H1 (cell line): ENCODE results near the gene DHX58. TPM values are rescaled to one million over a fixed set of nuclear protein-coding genes. Genes with fewer than 3 reads are reported as not detected.

Experiments
- CTCF ChIA-PET: fragments of 300-600 bp; sonication (Branson Sonifier 250); formaldehyde crosslinking; loops from one replicate; lab custom pipeline; 2021; ENCODE audit not compliant: partially characterized antibody; lab: Charles Lee
- POLR2A ChIA-PET: fragments of 300-600 bp; sonication (Branson Sonifier 250); formaldehyde crosslinking; loops from one replicate; lab custom pipeline; 2021; ENCODE audit warnings: inconsistent platforms; ENCODE audit not compliant: partially characterized antibody; lab: Charles Lee
- DNase-seq, 2 experiments: peaks; one replicate each; pipeline versions ENCODE4 v3.0.0 to v3.0.0-alpha.2; 2010 to 2022; ENCODE audit warnings: low spot score in 2 of 2, low read depth in 1 of 2, mixed read lengths in 1 of 2
- FAIRE-seq: peaks from 2 replicates; lab custom pipeline; 2011; peaks lifted over from hg19 to GRCh38; lab: Jason Lieb, UNC
- H2AFZ ChIP-seq: 2 replicates; pipeline ENCODE4 v1.8.1; 2012; ENCODE audit warnings: low read length, inconsistent platforms
- H2AK5ac ChIP-seq: 2 replicates; pipeline ENCODE4 v1.6.1; 2013; ENCODE audit warnings: low read depth, low read length
- H2BK120ac ChIP-seq: replicated peaks from 2 replicates; pipeline ENCODE3; 2013; ENCODE audit warnings: low read depth, low read length, inconsistent platforms
- H2BK12ac ChIP-seq: 2 replicates; pipeline ENCODE4 v1.6.1; 2013; ENCODE audit warnings: low read depth, low read length
- H2BK15ac ChIP-seq: 2 replicates; pipeline ENCODE4 v1.6.1; 2013; ENCODE audit warnings: low read length
- H2BK20ac ChIP-seq: 2 replicates; pipeline ENCODE4 v1.6.1; 2013; ENCODE audit warnings: low read length
- H2BK5ac ChIP-seq: 2 replicates; pipeline ENCODE4 v1.6.1; 2013; ENCODE audit warnings: low read depth, low read length
- H3K14ac ChIP-seq: 2 replicates; pipeline ENCODE4 v1.6.1; 2013; ENCODE audit warnings: inconsistent platforms; ENCODE audit not compliant: insufficient read length
- H3K18ac ChIP-seq: 2 replicates; pipeline ENCODE4 v1.6.1; 2013; ENCODE audit warnings: low read length; ENCODE audit errors: extremely low read depth
- H3K23ac ChIP-seq: 2 replicates; pipeline ENCODE4 v1.6.1; 2013; ENCODE audit warnings: inconsistent platforms; ENCODE audit not compliant: insufficient read length
- H3K23me2 ChIP-seq: 2 replicates; pipeline ENCODE4 v1.6.1; 2013; ENCODE audit warnings: low read depth, low read length
- H3K27ac ChIP-seq: 2 replicates; pipeline ENCODE4 v1.6.1; 2011; ENCODE audit warnings: low read depth, low read length, inconsistent platforms
- H3K27me3 ChIP-seq, 4 experiments: replicated peaks in 1 of 4; 1 replicate in 1 of 4; 2 replicates in 3 of 4; pipeline versions ENCODE4 v1.6.1 to v1.8.1; 2011 to 2013; ENCODE audit warnings: low read length in 3 of 4, mild to moderate bottlenecking in 3 of 4, inconsistent platforms in 2 of 4, mixed read lengths in 2 of 4, moderate library complexity in 1 of 4; ENCODE audit not compliant: control insufficient read depth in 3 of 4, insufficient read depth in 3 of 4; ENCODE audit errors: extremely low read depth in 1 of 4
- H3K36me3 ChIP-seq, 4 experiments: 2 replicates each; pipeline versions ENCODE4 v1.6.1 to v1.8.1; 2011 to 2013; ENCODE audit warnings: mild to moderate bottlenecking in 4 of 4, low read length in 3 of 4, moderate library complexity in 2 of 4, control low read depth in 1 of 4, inconsistent platforms in 1 of 4; ENCODE audit not compliant: insufficient read depth in 4 of 4, control insufficient read depth in 2 of 4
- H3K4ac ChIP-seq: replicated peaks from 2 replicates; pipeline ENCODE3; 2013; ENCODE audit warnings: low read length, low read depth, mixed read lengths, inconsistent platforms; ENCODE audit not compliant: insufficient read length
- H3K4me1 ChIP-seq, 4 experiments: replicated peaks in 1 of 4; 1 replicate in 1 of 4; 2 replicates in 3 of 4; pipeline versions ENCODE4 v1.6.1 to v1.8.1; 2011 to 2013; ENCODE audit warnings: low read length in 3 of 4, inconsistent platforms in 2 of 4, mixed read lengths in 1 of 4; ENCODE audit not compliant: insufficient read depth in 4 of 4, control insufficient read depth in 3 of 4
- H3K4me2 ChIP-seq, 2 experiments: 2 replicates each; pipeline versions ENCODE4 v1.6.1 to v1.8.1; 2011 to 2013; ENCODE audit warnings: low read depth in 2 of 2, low read length in 2 of 2, control low read depth in 1 of 2, inconsistent platforms in 1 of 2, mild to moderate bottlenecking in 1 of 2; ENCODE audit not compliant: insufficient read depth in 1 of 2
- H3K4me3 ChIP-seq, 4 experiments: fragments of 200-600, 300-600 bp in 1 of 4; sonication (generic), shearing (Covaris generic), sonication (Bioruptor Twin) in 1 of 4; 2 replicates each; pipeline versions ENCODE4 v1.5.1 to v1.8.1; 2011 to 2016; ENCODE audit warnings: low read length in 4 of 4, low read depth in 3 of 4, control low read depth in 2 of 4, inconsistent platforms in 2 of 4, mild to moderate bottlenecking in 2 of 4, mixed read lengths in 1 of 4, moderate library complexity in 1 of 4; ENCODE audit not compliant: insufficient read depth in 2 of 4; ENCODE audit errors: extremely low read depth in 1 of 4
- H3K56ac ChIP-seq: replicated peaks from 2 replicates; pipeline ENCODE3; 2013; ENCODE audit warnings: low read depth, mild to moderate bottlenecking, mixed read lengths, low read length, inconsistent platforms; ENCODE audit not compliant: insufficient read length
- H3K79me1 ChIP-seq: 2 replicates; pipeline ENCODE4 v1.6.1; 2013; ENCODE audit warnings: low read depth, low read length, control low read depth
- H3K79me2 ChIP-seq, 2 experiments: 2 replicates each; pipeline versions ENCODE4 v1.6.1 to v1.8.1; 2012 to 2013; ENCODE audit warnings: low read length in 2 of 2, mild to moderate bottlenecking in 2 of 2, inconsistent platforms in 1 of 2; ENCODE audit not compliant: insufficient read depth in 2 of 2, control insufficient read depth in 1 of 2
- H3K9ac ChIP-seq, 4 experiments: replicated peaks in 1 of 4; 1 replicate in 1 of 4; 2 replicates in 3 of 4; pipeline versions ENCODE4 v1.6.1 to v1.8.1; 2011 to 2013; ENCODE audit warnings: low read depth in 3 of 4, low read length in 3 of 4, control low read depth in 2 of 4, mild to moderate bottlenecking in 2 of 4, moderate library complexity in 2 of 4, inconsistent platforms in 1 of 4; ENCODE audit errors: extremely low read depth in 1 of 4
- H3K9me3 ChIP-seq, 2 experiments: 2 replicates each; pipeline versions ENCODE4 v1.6.1 to v1.8.1; 2012 to 2013; ENCODE audit warnings: mild to moderate bottlenecking in 2 of 2, moderate library complexity in 2 of 2, control low read depth in 1 of 2, inconsistent platforms in 1 of 2, low read depth in 1 of 2, low read length in 1 of 2, mixed read lengths in 1 of 2; ENCODE audit not compliant: insufficient read depth in 2 of 2
- H4K20me1 ChIP-seq, 2 experiments: replicated peaks in 1 of 2; 2 replicates each; pipeline versions ENCODE3 to v1.8.1; 2011 to 2013; ENCODE audit warnings: inconsistent platforms in 2 of 2, low read length in 2 of 2, mild to moderate bottlenecking in 1 of 2; ENCODE audit not compliant: insufficient read depth in 2 of 2, control insufficient read depth in 1 of 2
- H4K5ac ChIP-seq: 2 replicates; pipeline ENCODE4 v1.6.1; 2013; ENCODE audit warnings: low read length, low read depth, mixed read lengths, inconsistent platforms; ENCODE audit not compliant: insufficient read length
- H4K8ac ChIP-seq: 2 replicates; pipeline ENCODE4 v1.8.0; 2013; ENCODE audit warnings: mild to moderate bottlenecking, moderate library complexity, low read length, inconsistent platforms; ENCODE audit not compliant: insufficient read depth; ENCODE audit errors: extremely low read depth
- H4K91ac ChIP-seq: replicated peaks from 2 replicates; pipeline ENCODE3; 2013; ENCODE audit warnings: low read length, mixed read lengths, inconsistent platforms; ENCODE audit not compliant: insufficient read length
- SIRT6 ChIP-seq: IDR thresholded peaks from one replicate; pipeline ENCODE4 v1.7.1; 2012; ENCODE audit warnings: low read length, inconsistent platforms
- WGBS, 2 experiments: shearing (Covaris generic) in 1 of 2; methylation state at CpG; one replicate each; pipeline versions ENCODE4 v1.1.6 to v1.1.7; 2013 to 2015; ENCODE audit warnings: low lambda C conversion rate in 2 of 2, mixed read lengths in 2 of 2, inconsistent platforms in 1 of 2, low coverage in 1 of 2, missing lambda C conversion rate in 1 of 2; ENCODE audit not compliant: insufficient replicate concordance in 2 of 2, insufficient coverage in 1 of 2, insufficient read length in 1 of 2; ENCODE audit errors: extremely low coverage in 1 of 2, missing lambda C conversion rate in 1 of 2; 5-methylcytosine and 5-hydroxymethylcytosine counted together
- polyA plus RNA-seq, 7 experiments: library from polyadenylated mRNA; depleted of rRNA in 3 of 7; stranded (reverse) in 5 of 7; unstranded in 2 of 7; fragments of >200 nt in 5 of 7; fragments of 200-250 nt in 2 of 7; gene quantifications; 1 replicate in 5 of 7; 2 replicates in 1 of 7; 4 replicates in 1 of 7; pipeline versions ENCODE4 v1.2.1 to v1.2.3, GENCODE V29; 2011 to 2013; ENCODE audit warnings: missing spikeins in 2 of 7, mixed read lengths in 2 of 7
- total RNA-seq: library from RNA; stranded (reverse); fragmentation: NEBNext Ultra II Directional; extraction: Animal tissue kit (Norgen Biotek cat#: 25700); gene quantifications from 2 replicates; pipeline ENCODE4 v1.2.1, GENCODE V29; 2021

Gene DHX58
- total and polyA plus RNA-seq, 2 of the 8 experiments (the other 6 are each of a cell fraction or from before 2014, with no cell fraction given), result 5.6 to 9.9 TPM

- Histone ChIP-seq H3K56ac (no peak overlapping the region), H4K8ac (no peak overlapping the region), H3K4ac (no peak overlapping the region), H3K27me3 (peaks cover 0 to 1% (median 0%) of the 10 kb centered on the region in 4 experiments; a peak in 2 of 7 replicates), H3K79me2 (no peaks in the 10 kb centered on the region), H3K4me2 (no peak overlapping the region), H2AK5ac (no peak overlapping the region), H3K27ac (no peak overlapping the region), H3K9ac (no peak overlapping the region), H3K4me3 (no peak overlapping the region), H2BK15ac (no peak overlapping the region), H4K5ac (no peak overlapping the region), H3K23ac (no peak overlapping the region), H3K14ac (no peak overlapping the region), H3K9me3 (no peaks in the 10 kb centered on the region), H3K36me3 (no peaks in the 10 kb centered on the region), H3K4me1 (peaks cover 0 to 26% (median 10%) of the 10 kb centered on the region in 4 experiments; a peak in 6 of 7 replicates), H2BK120ac (no peak overlapping the region), H3K79me1 (no peaks in the 10 kb centered on the region), H2BK12ac (no peak overlapping the region), H2BK5ac (no peak overlapping the region), H4K91ac (no peak overlapping the region), H2BK20ac (no peak overlapping the region), H3K23me2 (no peaks in the 10 kb centered on the region), H2AFZ (no peak overlapping the region), H4K20me1 (no peaks in the 10 kb centered on the region), H3K18ac (no peak overlapping the region)
- ChIA-PET POLR2A (interaction anchor here (0.8 to 1.9 kb wide), 3 partner anchors 9 to 49 kb away, joined by 3 to 5 read pairs (median 3); no protein-coding TSS in a partner anchor), CTCF (interaction anchor here (0.8 to 17.0 kb wide), 7 partner anchors 10 to 350 kb away, joined by 3 to 381 read pairs (median 9); partner anchors contain the start of genes DHX58, HSPB9 and KAT2A)
- WGBS, 2 experiments, result 91% methylated on average over 3 of the region's 3 CpGs; no CpG with 5 or more reads in 1 of the 2 experiments
- no peak for DNase-seq
- FAIRE-seq, result no peak
- TF ChIP-seq SIRT6, result no peak
These were observed 55.9 kb downstream of the DHX58 start for GRCh38 chr17:42056635-42057034.
